PC-9 (cell line): ENCODE results near the gene TOGARAM2.

Experiments
- CTCF ChIP-seq: fragments of 200-600 bp; sonication (generic); conservative IDR thresholded peaks from 2 replicates; pipeline ENCODE4 v1.6.1; 2017; ENCODE audit warnings: mixed run types, antibody characterized with exemption, mild to moderate bottlenecking, moderate library complexity
- EZH2 ChIP-seq: fragments of 200-600 bp; sonication (generic); IDR thresholded peaks from 2 replicates; pipeline ENCODE4 v1.8.0; 2017; ENCODE audit warnings: antibody characterized with exemption, low read depth

- TF ChIP-seq CTCF, result no peak
- no peak for TF ChIP-seq EZH2
Measured at GRCh38 chr2:29073933-29074332, 92.8 kb downstream of the TOGARAM2 start.
